HEK293T (cell line): ENCODE data around the gene SERTAD2.

Experiments used
- CTCF ChIA-PET: fragments of 350-600 bp; formaldehyde crosslinking; extraction: SDS; loops from one replicate; lab custom pipeline; 2021; ENCODE audit warnings: antibody characterized with exemption, inconsistent platforms; lab: Yijun Ruan, JAX
- POLR2A ChIA-PET: fragments of 350-600 bp; formaldehyde crosslinking; extraction: SDS; loops from one replicate; lab custom pipeline; 2020; ENCODE audit warnings: antibody characterized with exemption, inconsistent platforms; lab: Yijun Ruan, JAX
- DNase-seq: peaks from one replicate; pipeline ENCODE4 v3.0.0; 2012; ENCODE audit warnings: mixed read lengths; ENCODE audit errors: extremely low spot score
- ARNT ChIP-seq: fragments of 450-650 bp; IDR thresholded peaks from 2 replicates; pipeline ENCODE4 v1.6.1; 2017; ENCODE audit warnings: mild to moderate bottlenecking
- BHLHE40 ChIP-seq: fragments of 450-650 bp; IDR thresholded peaks from 2 replicates; pipeline ENCODE4 v1.6.1; 2016; ENCODE audit warnings: mild to moderate bottlenecking, moderate library complexity, borderline replicate concordance
- CTBP1 ChIP-seq: fragments of 450-650 bp; IDR thresholded peaks from 2 replicates; pipeline ENCODE4 v1.6.1; 2016; ENCODE audit warnings: borderline replicate concordance
- ELF4 ChIP-seq: fragments of 450-650 bp; IDR thresholded peaks from 2 replicates; pipeline ENCODE4 v1.6.1; 2017; ENCODE audit warnings: antibody characterized with exemption
- FOXA1 ChIP-seq: fragments of 450-650 bp; IDR thresholded peaks from 2 replicates; pipeline ENCODE4 v1.6.1; 2016; ENCODE audit warnings: mild to moderate bottlenecking
- FOXK2 ChIP-seq: fragments of 450-650 bp; IDR thresholded peaks from 2 replicates; pipeline ENCODE4 v1.6.1; 2016; ENCODE audit warnings: mild to moderate bottlenecking
- FOXM1 ChIP-seq: fragments of 450-650 bp; IDR thresholded peaks from 2 replicates; pipeline ENCODE4 v1.6.1; 2017; ENCODE audit warnings: mild to moderate bottlenecking, borderline replicate concordance
- HDGF ChIP-seq: fragments of 450-650 bp; IDR thresholded peaks from 2 replicates; pipeline ENCODE4 v1.6.1; 2017; ENCODE audit warnings: antibody characterized with exemption, borderline replicate concordance
- L3MBTL2 ChIP-seq: fragments of 450-650 bp; conservative IDR thresholded peaks from 2 replicates; pipeline ENCODE4 v1.6.1; 2016; ENCODE audit warnings: mild to moderate bottlenecking
- LEF1 ChIP-seq: fragments of 450-650 bp; IDR thresholded peaks from 2 replicates; pipeline ENCODE4 v1.6.1; 2017; ENCODE audit warnings: mild to moderate bottlenecking, borderline replicate concordance
- NFRKB ChIP-seq: fragments of 450-650 bp; IDR thresholded peaks from 2 replicates; pipeline ENCODE4 v1.6.1; 2016; ENCODE audit warnings: mild to moderate bottlenecking, moderate library complexity
- PKNOX1 ChIP-seq: fragments of 450-650 bp; IDR thresholded peaks from 2 replicates; pipeline ENCODE4 v1.6.1; 2016
- SP1 ChIP-seq: fragments of 450-650 bp; IDR thresholded peaks from 2 replicates; pipeline ENCODE4 v1.6.1; 2017
- SUZ12 ChIP-seq: fragments of 450-650 bp; IDR thresholded peaks from 2 replicates; pipeline ENCODE4 v1.6.1; 2016; ENCODE audit warnings: mild to moderate bottlenecking
- TARDBP ChIP-seq: fragments of 450-650 bp; IDR thresholded peaks from 2 replicates; pipeline ENCODE4 v1.6.1; 2016
- ZNF384 ChIP-seq: fragments of 450-650 bp; IDR thresholded peaks from 2 replicates; pipeline ENCODE4 v1.6.1; 2016

The SERTAD2 gene

GRCh38 chr2:64697297-64698176 lies 43.8 kb upstream of the SERTAD2 start:
- POLR2A ChIA-PET, result no interaction called here

GRCh38 chr2:64696636-64697035 lies 42.9 kb upstream of the SERTAD2 start:
- DNase-seq, result no peak
- ChIA-PET CTCF (interaction anchor here (0.5 kb wide), 1 partner anchor 8 kb away, joined by 3 read pairs; no protein-coding TSS in a partner anchor), POLR2A (interaction anchor here (0.8 to 1.4 kb wide), 3 partner anchors 8 to 54 kb away, joined by 3 to 4 read pairs (median 3); no protein-coding TSS in a partner anchor)
- no peak for TF ChIP-seq SUZ12
- no peak for TF ChIP-seq FOXK2
- no peak for TF ChIP-seq BHLHE40
- TF ChIP-seq CTBP1, result no peak
- no peak for TF ChIP-seq TARDBP
- TF ChIP-seq FOXM1, result no peak
- TF ChIP-seq FOXA1, result no peak
- TF ChIP-seq LEF1, result no peak
- TF ChIP-seq ELF4, result no peak
- no peak for TF ChIP-seq ARNT
- TF ChIP-seq NFRKB, result no peak
- no peak for TF ChIP-seq L3MBTL2
- TF ChIP-seq HDGF, result no peak
- no peak for TF ChIP-seq ZNF384
- no peak for TF ChIP-seq PKNOX1
- no peak for TF ChIP-seq SP1

More at GRCh38 chr2:64697297-64698176, 43.8 kb upstream of the SERTAD2 start:
- no peak for DNase-seq
- CTCF ChIA-PET, result interaction anchor here (0.5 kb wide), 1 partner anchor 9 kb away, joined by 3 read pairs; no protein-coding TSS in a partner anchor
- TF ChIP-seq FOXK2 (no peak), ZNF384 (no peak), CTBP1 (no peak), SUZ12 (no peak)

- ChIA-PET CTCF (no interaction called here), POLR2A (interaction anchor here (0.8 to 1.4 kb wide), 4 partner anchors 9 to 55 kb away, joined by 3 to 4 read pairs (median 3); partner anchors contain the start of gene SERTAD2)
- no peak for DNase-seq
- TF ChIP-seq SP1 (no peak), L3MBTL2 (no peak), ZNF384 (no peak), FOXK2 (no peak), SUZ12 (no peak), FOXM1 (no peak), FOXA1 (no peak), HDGF (no peak), NFRKB (no peak), BHLHE40 (no peak), LEF1 (no peak)
Observed at GRCh38 chr2:64695721-64696261, 42.1 kb upstream of the SERTAD2 start.

- DNase-seq, result no peak
- ChIA-PET CTCF (no interaction called here), POLR2A (no interaction called here)
- TF ChIP-seq SUZ12 (no peak), TARDBP (no peak), LEF1 (no peak), FOXA1 (no peak), L3MBTL2 (no peak), HDGF (no peak), NFRKB (no peak), FOXM1 (no peak), ZNF384 (no peak), ARNT (no peak), ELF4 (no peak), FOXK2 (no peak)
Observed at GRCh38 chr2:64692401-64692800, 38.7 kb upstream of the SERTAD2 start.

- ChIA-PET CTCF (interaction anchor here (0.6 kb wide), 1 partner anchor 8 kb away, joined by 3 read pairs; no protein-coding TSS in a partner anchor), POLR2A (no interaction called here)
- DNase-seq, result no peak
- TF ChIP-seq FOXA1 (no peak), HDGF (no peak), CTBP1 (no peak), BHLHE40 (no peak), NFRKB (no peak), TARDBP (no peak), SUZ12 (no peak), L3MBTL2 (no peak), LEF1 (no peak)
Observed at GRCh38 chr2:64688909-64689308, 35.2 kb upstream of the SERTAD2 start.

GRCh38 chr2:64686283-64686956 lies 32.7 kb upstream of the SERTAD2 start:
- POLR2A ChIA-PET, result interaction anchor here (1.6 kb wide), 1 partner anchor 12 kb away, joined by 3 read pairs; no protein-coding TSS in a partner anchor
- TF ChIP-seq HDGF (no peak), L3MBTL2 (no peak), FOXM1 (no peak), CTBP1 (no peak), PKNOX1 (no peak), ZNF384 (no peak), NFRKB (no peak), FOXK2 (no peak), TARDBP (no peak), SUZ12 (no peak), ARNT (no peak)
- CTCF ChIA-PET, result no interaction called here
- no peak for DNase-seq
